Measurements from ENCODE around the gene BMERB1. TPM values are rescaled to one million over a fixed set of nuclear protein-coding genes. Genes with fewer than 3 reads are reported as not detected.

Gene BMERB1
- total RNA-seq, 1 donor = 57.2 TPM

DNA sequence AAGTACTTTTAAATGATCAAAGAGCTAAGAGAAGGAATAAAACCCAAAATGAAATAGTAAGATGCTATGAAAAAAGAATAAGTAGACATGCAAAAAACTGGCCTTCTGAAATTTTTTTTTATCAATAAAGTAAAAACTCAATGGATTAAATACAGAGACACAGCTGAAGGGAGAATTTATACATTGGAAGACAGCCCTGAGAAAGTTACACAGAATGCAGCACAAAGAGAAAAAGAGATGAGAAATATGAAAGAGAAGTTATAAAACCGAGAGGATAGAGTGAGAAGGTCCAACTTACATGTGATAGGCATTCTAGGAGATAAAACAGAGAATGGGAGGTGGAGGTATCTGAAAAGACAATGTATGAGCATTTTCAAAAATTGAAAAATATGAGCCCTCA, 151.6 kb downstream of the BMERB1 start:
- TF ChIP-seq, protein P1, sequence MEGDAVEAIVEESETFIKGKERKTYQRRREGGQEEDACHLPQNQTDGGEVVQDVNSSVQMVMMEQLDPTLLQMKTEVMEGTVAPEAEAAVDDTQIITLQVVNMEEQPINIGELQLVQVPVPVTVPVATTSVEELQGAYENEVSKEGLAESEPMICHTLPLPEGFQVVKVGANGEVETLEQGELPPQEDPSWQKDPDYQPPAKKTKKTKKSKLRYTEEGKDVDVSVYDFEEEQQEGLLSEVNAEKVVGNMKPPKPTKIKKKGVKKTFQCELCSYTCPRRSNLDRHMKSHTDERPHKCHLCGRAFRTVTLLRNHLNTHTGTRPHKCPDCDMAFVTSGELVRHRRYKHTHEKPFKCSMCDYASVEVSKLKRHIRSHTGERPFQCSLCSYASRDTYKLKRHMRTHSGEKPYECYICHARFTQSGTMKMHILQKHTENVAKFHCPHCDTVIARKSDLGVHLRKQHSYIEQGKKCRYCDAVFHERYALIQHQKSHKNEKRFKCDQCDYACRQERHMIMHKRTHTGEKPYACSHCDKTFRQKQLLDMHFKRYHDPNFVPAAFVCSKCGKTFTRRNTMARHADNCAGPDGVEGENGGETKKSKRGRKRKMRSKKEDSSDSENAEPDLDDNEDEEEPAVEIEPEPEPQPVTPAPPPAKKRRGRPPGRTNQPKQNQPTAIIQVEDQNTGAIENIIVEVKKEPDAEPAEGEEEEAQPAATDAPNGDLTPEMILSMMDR (IDR thresholded peaks at IDR 0.05; ENCODE audit: extremely low read depth, low read depth, low read length) = no peak
- Histone ChIP-seq H3K27me3 (ENCODE audit: insufficient read depth, low read length) (no peaks in the 10 kb centered on the region), H3K4me1 (ENCODE audit: insufficient read depth, low read length) (peaks cover 4% of the 10 kb centered on the region), H3K27ac (ENCODE audit: low read depth, low read length) (no peak overlapping the region), H2AFZ (ENCODE audit: low read length) (no peak overlapping the region), H3K4me3 (ENCODE audit: insufficient read depth, low read length) (no peak overlapping the region), H3K36me3 (ENCODE audit: insufficient read depth, low read length) (peaks cover 43% of the 10 kb centered on the region), H3K9me3 (ENCODE audit: low read depth, low read length) (peaks cover 8% of the 10 kb centered on the region), H3K4me2 (ENCODE audit: insufficient read depth, low read length) (no peak overlapping the region), H4K20me1 (ENCODE audit: insufficient read depth, low read length) (no peaks in the 10 kb centered on the region), H3K79me2 (ENCODE audit: insufficient read depth, low read length) (no peaks in the 10 kb centered on the region)
- DNase-seq (ENCODE audit: insufficient read length, low spot score, missing footprints) = no peak

DNA sequence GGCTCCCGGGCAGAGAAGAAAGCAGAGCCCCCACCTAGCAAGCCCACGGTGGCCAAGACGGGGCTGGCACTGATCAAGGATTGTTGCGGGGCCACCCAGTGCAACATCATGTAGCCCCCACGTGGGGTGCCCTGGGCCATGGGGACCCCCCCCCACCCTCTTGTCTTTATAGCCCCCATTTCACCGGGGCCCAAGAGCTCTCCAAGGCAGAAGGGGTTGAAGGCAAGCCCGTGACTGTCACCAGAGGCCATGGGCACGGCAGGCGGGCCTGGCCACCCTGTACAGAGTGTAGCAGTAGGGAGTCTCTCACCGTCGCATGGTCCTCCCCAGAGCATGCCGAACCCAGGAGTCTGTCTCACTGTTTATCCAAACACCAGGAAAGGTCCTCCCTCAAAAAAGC, 152.3 kb downstream of the BMERB1 start:
- Histone ChIP-seq H4K20me1 (ENCODE audit: insufficient read depth, low read length) (no peaks in the 10 kb centered on the region), H3K4me3 (ENCODE audit: insufficient read depth, low read length) (no peak overlapping the region), H2AFZ (ENCODE audit: low read length) (no peak overlapping the region), H3K4me2 (ENCODE audit: insufficient read depth, low read length) (no peak overlapping the region), H3K9me3 (ENCODE audit: low read depth, low read length) (peaks cover 8% of the 10 kb centered on the region), H3K79me2 (ENCODE audit: insufficient read depth, low read length) (no peaks in the 10 kb centered on the region), H3K4me1 (ENCODE audit: insufficient read depth, low read length) (peaks cover 9% of the 10 kb centered on the region), H3K27ac (ENCODE audit: low read depth, low read length) (no peak overlapping the region), H3K27me3 (ENCODE audit: insufficient read depth, low read length) (no peaks in the 10 kb centered on the region), H3K36me3 (ENCODE audit: insufficient read depth, low read length) (peaks cover 43% of the 10 kb centered on the region)
- no peak for DNase-seq (ENCODE audit: insufficient read length, low spot score, missing footprints)
- TF ChIP-seq, protein P1 (IDR thresholded peaks at IDR 0.05; ENCODE audit: extremely low read depth, low read depth, low read length) = no peak

DNA sequence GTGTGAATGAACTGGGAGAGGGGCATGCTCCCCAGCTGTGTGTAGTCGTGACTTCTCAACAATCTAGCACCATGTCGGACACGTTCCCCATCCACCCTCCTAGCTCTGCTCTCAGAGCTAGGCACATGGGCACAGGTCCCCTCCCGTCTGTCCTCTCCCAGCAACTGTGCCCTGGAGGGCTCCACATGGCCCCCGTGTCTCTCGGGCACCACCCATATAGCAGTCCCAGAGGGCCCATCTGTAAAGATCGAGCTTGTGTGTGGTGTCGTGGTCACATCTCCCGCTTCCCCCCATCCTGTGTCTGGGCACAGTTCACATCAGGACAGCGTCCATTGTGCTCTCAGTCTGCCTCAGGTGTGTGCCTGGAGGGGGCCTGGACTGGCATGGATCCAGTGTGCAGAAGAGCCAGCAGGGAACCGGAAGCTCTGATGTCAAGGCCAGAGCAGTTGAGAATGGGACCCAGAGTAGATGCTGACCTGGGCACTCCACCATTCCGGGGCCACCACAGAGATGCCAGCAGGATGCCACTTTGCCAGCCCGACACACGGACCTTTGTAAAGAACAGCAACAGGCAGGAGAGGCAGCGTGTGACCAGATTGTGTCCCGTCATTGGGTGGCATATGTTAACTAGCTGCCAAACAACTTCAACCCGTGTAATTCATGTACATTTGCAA, 152.9 kb downstream of the BMERB1 start:
- Histone ChIP-seq H3K27ac (ENCODE audit: low read depth, low read length) (no peak overlapping the region), H4K20me1 (ENCODE audit: insufficient read depth, low read length) (no peaks in the 10 kb centered on the region), H3K27me3 (ENCODE audit: insufficient read depth, low read length) (no peaks in the 10 kb centered on the region), H3K4me3 (ENCODE audit: insufficient read depth, low read length) (no peak overlapping the region), H3K4me2 (ENCODE audit: insufficient read depth, low read length) (no peak overlapping the region), H2AFZ (ENCODE audit: low read length) (no peak overlapping the region), H3K9me3 (ENCODE audit: low read depth, low read length) (peaks cover 8% of the 10 kb centered on the region), H3K4me1 (ENCODE audit: insufficient read depth, low read length) (peaks cover 9% of the 10 kb centered on the region), H3K79me2 (ENCODE audit: insufficient read depth, low read length) (no peaks in the 10 kb centered on the region), H3K36me3 (ENCODE audit: insufficient read depth, low read length) (peaks cover 42% of the 10 kb centered on the region)
- TF ChIP-seq, protein P1 (IDR thresholded peaks at IDR 0.05; ENCODE audit: extremely low read depth, low read depth, low read length) = no peak
- no peak for DNase-seq (ENCODE audit: insufficient read length, low spot score, missing footprints)

DNA sequence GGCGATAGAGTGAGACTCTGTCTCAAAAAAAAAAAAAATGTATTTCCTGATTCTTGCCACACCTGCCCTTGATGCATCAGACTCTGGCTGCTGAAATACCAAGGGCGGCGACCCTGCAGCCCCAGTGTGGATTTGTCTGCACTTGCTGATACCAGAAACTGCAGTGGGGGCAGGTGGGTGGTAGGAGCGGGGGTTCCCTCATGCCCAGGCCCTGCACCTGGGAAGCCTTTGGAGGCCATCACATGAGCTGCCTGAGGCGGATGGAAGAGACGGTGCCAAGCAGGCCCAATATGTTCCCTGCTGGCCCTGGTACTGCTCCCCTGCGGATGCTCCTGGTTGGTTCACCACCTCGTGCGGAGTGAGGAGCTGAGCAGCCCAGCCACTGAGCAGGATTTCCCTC, 157.9 kb downstream of the BMERB1 start:
- H3K36me3 ChIP-seq (ENCODE audit: insufficient read depth, low read length) = peaks cover 27% of the 10 kb centered on the region
- H3K4me1 ChIP-seq (ENCODE audit: insufficient read depth, low read length) = peaks cover 11% of the 10 kb centered on the region
- H3K4me2 ChIP-seq (ENCODE audit: insufficient read depth, low read length) = no peak overlapping the region
- H3K9me3 ChIP-seq (ENCODE audit: low read depth, low read length) = no peaks in the 10 kb centered on the region
- no peaks in the 10 kb centered on the region for H4K20me1 ChIP-seq (ENCODE audit: insufficient read depth, low read length)
- TF ChIP-seq, protein P1 (IDR thresholded peaks at IDR 0.05; ENCODE audit: extremely low read depth, low read depth, low read length) = no peak
- H3K27ac ChIP-seq (ENCODE audit: low read depth, low read length) = no peak overlapping the region
- H3K27me3 ChIP-seq (ENCODE audit: insufficient read depth, low read length) = no peaks in the 10 kb centered on the region
- no peak for DNase-seq (ENCODE audit: insufficient read length, low spot score, missing footprints)
- no peaks in the 10 kb centered on the region for H3K79me2 ChIP-seq (ENCODE audit: insufficient read depth, low read length)
- no peak overlapping the region for H2AFZ ChIP-seq (ENCODE audit: low read length)
- H3K4me3 ChIP-seq (ENCODE audit: insufficient read depth, low read length) = no peak overlapping the region

All from osteoblast (primary cell).